ENCODE results near the gene PRR29.

DNA sequence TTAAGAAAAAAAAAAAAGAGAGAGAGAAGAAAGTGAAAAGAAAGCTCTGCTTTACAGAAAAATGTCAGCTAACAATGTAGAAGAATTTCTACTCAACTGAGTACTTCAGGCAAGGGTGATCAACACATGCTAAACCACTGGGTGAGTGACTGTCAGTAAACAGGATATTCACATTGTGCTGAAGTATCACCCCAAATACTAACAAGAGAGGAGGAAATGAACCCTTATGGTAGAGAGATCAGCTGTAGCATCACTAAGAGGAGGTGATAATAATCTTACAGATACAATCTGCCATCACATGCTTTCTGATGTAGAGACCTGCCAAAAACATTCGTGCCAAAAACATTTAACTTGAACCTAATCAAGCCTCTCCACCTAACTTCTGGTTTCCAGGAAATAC is 53.0 kb downstream of the PRR29 start:
- TF ChIP-seq POLR2AphosphoS5 (IDR thresholded peaks at IDR 0.05; ENCODE audit: low read depth, low read length) (no peak), TAF1 (IDR thresholded peaks at IDR 0.05; ENCODE audit: borderline replicate concordance, insufficient read depth, low read length) (no peak), SIN3A (IDR thresholded peaks at IDR 0.05; ENCODE audit: borderline replicate concordance, insufficient read depth, low read length) (no peak), FOXP2 (optimal IDR thresholded peaks at IDR 0.05; ENCODE audit: borderline replicate concordance, extremely low read depth, extremely low read length, insufficient read depth) (no peak)
- TF ChIP-seq, protein P1, sequence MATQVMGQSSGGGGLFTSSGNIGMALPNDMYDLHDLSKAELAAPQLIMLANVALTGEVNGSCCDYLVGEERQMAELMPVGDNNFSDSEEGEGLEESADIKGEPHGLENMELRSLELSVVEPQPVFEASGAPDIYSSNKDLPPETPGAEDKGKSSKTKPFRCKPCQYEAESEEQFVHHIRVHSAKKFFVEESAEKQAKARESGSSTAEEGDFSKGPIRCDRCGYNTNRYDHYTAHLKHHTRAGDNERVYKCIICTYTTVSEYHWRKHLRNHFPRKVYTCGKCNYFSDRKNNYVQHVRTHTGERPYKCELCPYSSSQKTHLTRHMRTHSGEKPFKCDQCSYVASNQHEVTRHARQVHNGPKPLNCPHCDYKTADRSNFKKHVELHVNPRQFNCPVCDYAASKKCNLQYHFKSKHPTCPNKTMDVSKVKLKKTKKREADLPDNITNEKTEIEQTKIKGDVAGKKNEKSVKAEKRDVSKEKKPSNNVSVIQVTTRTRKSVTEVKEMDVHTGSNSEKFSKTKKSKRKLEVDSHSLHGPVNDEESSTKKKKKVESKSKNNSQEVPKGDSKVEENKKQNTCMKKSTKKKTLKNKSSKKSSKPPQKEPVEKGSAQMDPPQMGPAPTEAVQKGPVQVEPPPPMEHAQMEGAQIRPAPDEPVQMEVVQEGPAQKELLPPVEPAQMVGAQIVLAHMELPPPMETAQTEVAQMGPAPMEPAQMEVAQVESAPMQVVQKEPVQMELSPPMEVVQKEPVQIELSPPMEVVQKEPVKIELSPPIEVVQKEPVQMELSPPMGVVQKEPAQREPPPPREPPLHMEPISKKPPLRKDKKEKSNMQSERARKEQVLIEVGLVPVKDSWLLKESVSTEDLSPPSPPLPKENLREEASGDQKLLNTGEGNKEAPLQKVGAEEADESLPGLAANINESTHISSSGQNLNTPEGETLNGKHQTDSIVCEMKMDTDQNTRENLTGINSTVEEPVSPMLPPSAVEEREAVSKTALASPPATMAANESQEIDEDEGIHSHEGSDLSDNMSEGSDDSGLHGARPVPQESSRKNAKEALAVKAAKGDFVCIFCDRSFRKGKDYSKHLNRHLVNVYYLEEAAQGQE (IDR thresholded peaks at IDR 0.05; ENCODE audit: insufficient read depth in 1 of 2, low read depth in 2 of 2, low read length in 2 of 2) = no peak

All from PFSK-1 (cell line).